Breast epithelium (tissue), 4 donors: Measurements from ENCODE around the gene SMARCAD1. TPM values are rescaled to one million over a fixed set of nuclear protein-coding genes. Genes with fewer than 3 reads are reported as not detected.
"Not testable (repeated sequence)": the region's sequence is repeated elsewhere in the genome, so short reads cannot be mapped to it uniquely, and the experiment has no call there.

Source experiments
- DNase-seq, 2 donors: peaks; one replicate each; pipeline ENCODE4 v3.0.0-alpha.2; 2019; ENCODE audit warnings: low spot score in 2 of 2
- H3K27ac ChIP-seq, 2 donors: fragments of 200-600 bp; sonication (generic) in 1 of 2; one replicate each; pipeline ENCODE4 v1.5.1; 2016 to 2019; ENCODE audit warnings: mild to moderate bottlenecking in 1 of 2
- H3K27me3 ChIP-seq, 2 donors: fragments of 200-600 bp; sonication (generic) in 1 of 2; one replicate each; pipeline versions ENCODE4 v1.5.1 to v1.6.0; 2017 to 2019; ENCODE audit warnings: control low read depth in 1 of 2, mild to moderate bottlenecking in 1 of 2
- H3K36me3 ChIP-seq: fragments of 200-600 bp; one replicate; pipeline ENCODE4 v1.5.1; 2019
- H3K4me1 ChIP-seq, 2 donors: fragments of 200-600 bp; sonication (generic); one replicate each; pipeline ENCODE4 v1.5.1; 2016 to 2019; ENCODE audit warnings: control low read depth in 1 of 2
- H3K4me3 ChIP-seq, 3 donors: fragments of 200-600 bp; sonication (generic); 1 replicate in 2 of 3; 2 replicates in 1 of 3; pipeline ENCODE4 v1.5.1; 2016 to 2019; ENCODE audit warnings: mild to moderate bottlenecking in 3 of 3, moderate library complexity in 2 of 3
- H3K9me3 ChIP-seq, 2 donors: fragments of 200-600 bp; sonication (generic) in 1 of 2; one replicate each; pipeline ENCODE4 v1.5.1; 2016 to 2019; ENCODE audit warnings: control low read depth in 1 of 2
- POLR2A ChIP-seq: fragments of 450-650 bp; IDR thresholded peaks from one replicate; pipeline ENCODE4 v1.6.1; 2016; ENCODE audit warnings: antibody characterized with exemption, mild to moderate bottlenecking, moderate library complexity
- POLR2AphosphoS5 ChIP-seq, 3 donors: sonication (generic); formaldehyde crosslinking; IDR thresholded peaks; one replicate each; pipeline ENCODE4 v1.6.1; 2017; ENCODE audit warnings: antibody characterized with exemption in 3 of 3
- intact Hi-C: fragments of 100-400 bp; cut with DNase I; formaldehyde crosslinking; loops from one replicate; pipeline ENCODE4 v1.15.1; 2023; ENCODE audit warnings: low total_unique reads
- total RNA-seq, 3 donors: library from RNA; depleted of rRNA; stranded (reverse); fragments of >200 nt; gene quantifications; one replicate each; pipeline ENCODE4 v1.1.0, GENCODE V29; 2016
- TF ChIP-seq, protein P1 (sequence below), 3 donors: fragments of 450-650 bp; IDR thresholded peaks; one replicate each; pipeline ENCODE4 v1.5.1; 2016 to 2017; ENCODE audit warnings: antibody characterized with exemption in 3 of 3, mild to moderate bottlenecking in 3 of 3, moderate library complexity in 3 of 3

Gene SMARCAD1
- total RNA-seq, 3 donors from 2014 or later = 18.4 to 41.4 (median 32.1) TPM

GRCh38 chr4:94336303-94336702 lies 128.6 kb downstream of the SMARCAD1 start:
- H3K36me3 ChIP-seq = no peaks in the 10 kb centered on the region
- TF ChIP-seq POLR2AphosphoS5 (IDR thresholded peaks at IDR 0.05) (no peak), POLR2A (no peak)
- TF ChIP-seq, protein P1, sequence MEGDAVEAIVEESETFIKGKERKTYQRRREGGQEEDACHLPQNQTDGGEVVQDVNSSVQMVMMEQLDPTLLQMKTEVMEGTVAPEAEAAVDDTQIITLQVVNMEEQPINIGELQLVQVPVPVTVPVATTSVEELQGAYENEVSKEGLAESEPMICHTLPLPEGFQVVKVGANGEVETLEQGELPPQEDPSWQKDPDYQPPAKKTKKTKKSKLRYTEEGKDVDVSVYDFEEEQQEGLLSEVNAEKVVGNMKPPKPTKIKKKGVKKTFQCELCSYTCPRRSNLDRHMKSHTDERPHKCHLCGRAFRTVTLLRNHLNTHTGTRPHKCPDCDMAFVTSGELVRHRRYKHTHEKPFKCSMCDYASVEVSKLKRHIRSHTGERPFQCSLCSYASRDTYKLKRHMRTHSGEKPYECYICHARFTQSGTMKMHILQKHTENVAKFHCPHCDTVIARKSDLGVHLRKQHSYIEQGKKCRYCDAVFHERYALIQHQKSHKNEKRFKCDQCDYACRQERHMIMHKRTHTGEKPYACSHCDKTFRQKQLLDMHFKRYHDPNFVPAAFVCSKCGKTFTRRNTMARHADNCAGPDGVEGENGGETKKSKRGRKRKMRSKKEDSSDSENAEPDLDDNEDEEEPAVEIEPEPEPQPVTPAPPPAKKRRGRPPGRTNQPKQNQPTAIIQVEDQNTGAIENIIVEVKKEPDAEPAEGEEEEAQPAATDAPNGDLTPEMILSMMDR (IDR thresholded peaks at IDR 0.05) = no peak
- no peaks in the 10 kb centered on the region for H3K27me3 ChIP-seq
- no peak for DNase-seq
- intact Hi-C loops = no loop called here
- H3K4me1 ChIP-seq = no peaks in the 10 kb centered on the region
- no peak overlapping the region for H3K27ac ChIP-seq
- H3K9me3 ChIP-seq = no peaks in the 10 kb centered on the region
- no peak overlapping the region for H3K4me3 ChIP-seq

- H3K4me3 ChIP-seq, H3K27ac ChIP-seq, H3K27me3 ChIP-seq, intact Hi-C loops, DNase-seq, H3K9me3 ChIP-seq, H3K4me1 ChIP-seq, H3K36me3 ChIP-seq: not testable (repeated sequence)
Measured at GRCh38 chr4:94336791-94337190, 129.1 kb downstream of the SMARCAD1 start.

DNA sequence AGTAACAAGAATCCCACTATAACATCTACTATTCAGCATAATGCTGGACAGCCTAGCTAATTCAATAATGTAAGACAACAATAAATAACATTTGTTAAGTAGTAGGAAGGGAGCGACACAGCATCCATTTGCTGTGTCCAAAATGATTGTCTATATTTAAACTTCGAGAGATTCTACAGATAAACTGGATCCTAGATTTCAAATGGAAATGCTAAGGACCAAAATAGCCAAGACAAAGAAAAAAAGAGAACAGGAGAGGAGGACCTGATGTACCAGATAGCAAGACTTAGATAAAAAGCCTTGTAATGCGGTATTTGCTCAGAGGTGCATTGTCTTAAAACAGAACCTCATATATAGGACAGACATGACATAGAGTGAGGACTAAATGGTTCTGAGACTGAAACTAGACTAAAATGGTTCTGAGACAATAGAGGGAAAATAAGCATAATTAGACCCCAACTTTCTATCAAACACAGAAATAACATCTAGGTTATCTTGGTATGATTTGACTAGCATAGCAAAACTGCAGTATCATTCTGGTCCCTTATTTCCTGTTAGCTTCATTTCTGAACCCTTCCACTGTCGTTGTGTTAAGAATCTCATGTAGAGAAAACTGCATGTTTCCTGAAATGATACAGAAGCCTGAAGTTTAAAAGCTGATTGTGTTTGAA lies 131.2 kb downstream of the SMARCAD1 start:
- H3K27ac ChIP-seq = no peak overlapping the region
- TF ChIP-seq POLR2A = no peak
- TF ChIP-seq, protein P1 (IDR thresholded peaks at IDR 0.05) = no peak
- no peak for TF ChIP-seq POLR2AphosphoS5 (IDR thresholded peaks at IDR 0.05)
- H3K27me3 ChIP-seq = no peaks in the 10 kb centered on the region
- H3K4me1 ChIP-seq = no peaks in the 10 kb centered on the region
- DNase-seq = no peak
- no peaks in the 10 kb centered on the region for H3K9me3 ChIP-seq
- H3K36me3 ChIP-seq = no peaks in the 10 kb centered on the region
- no peak overlapping the region for H3K4me3 ChIP-seq
- intact Hi-C loops = no loop called here

DNA sequence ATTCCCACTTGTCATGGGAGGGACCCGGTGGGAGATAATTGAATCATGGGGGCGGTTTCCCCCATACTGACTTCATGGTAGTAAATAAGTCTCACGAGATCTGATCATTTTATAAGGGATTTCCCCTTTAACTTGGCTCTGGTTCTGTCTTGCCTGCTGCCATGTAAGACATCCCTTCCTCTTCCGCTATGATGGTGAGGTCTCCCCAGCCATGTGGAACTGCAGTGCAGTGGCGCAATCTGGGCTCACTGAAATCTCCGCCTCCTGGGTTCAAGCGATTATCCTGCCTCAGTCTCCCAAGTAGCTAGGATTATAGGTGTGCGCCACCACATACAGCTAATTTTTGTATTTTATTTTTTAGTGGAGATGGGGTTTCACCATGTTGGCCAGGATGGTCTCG lies 132.1 kb downstream of the SMARCAD1 start:
- TF ChIP-seq, protein P1 (IDR thresholded peaks at IDR 0.05) = no peak
- Histone ChIP-seq H3K27me3 (no peaks in the 10 kb centered on the region), H3K27ac (no peak overlapping the region), H3K4me1 (no peaks in the 10 kb centered on the region), H3K9me3 (no peaks in the 10 kb centered on the region), H3K4me3 (no peak overlapping the region), H3K36me3 (no peaks in the 10 kb centered on the region)
- DNase-seq = no peak
- intact Hi-C loops = loop anchor here (2.0 kb wide), 1 partner anchor 25 kb away; no protein-coding TSS in a partner anchor

Other genes starting within 250 kb of the SMARCAD1 start
- 1 to 10 TPM in 2 of 3 donors, under 1 TPM in 1; 0.98 to 7.5 (median 2.0) TPM for gene HPGDS, start 135.0 kb downstream of the SMARCAD1 start, total RNA-seq
- 100 to 1,000 TPM; 120 to 263 (median 158) TPM for gene PDLIM5, start 244.1 kb downstream of the SMARCAD1 start, total RNA-seq